H1 (cell line): ENCODE measurements around the gene RNF130. TPM values are rescaled to one million over a fixed set of nuclear protein-coding genes. Genes with fewer than 3 reads are reported as not detected.

Source experiments
- CTCF ChIA-PET: fragments of 300-600 bp; sonication (Branson Sonifier 250); formaldehyde crosslinking; loops from one replicate; lab custom pipeline; 2021; ENCODE audit not compliant: partially characterized antibody; lab: Charles Lee
- POLR2A ChIA-PET: fragments of 300-600 bp; sonication (Branson Sonifier 250); formaldehyde crosslinking; loops from one replicate; lab custom pipeline; 2021; ENCODE audit warnings: inconsistent platforms; ENCODE audit not compliant: partially characterized antibody; lab: Charles Lee
- DNase-seq, 2 experiments: peaks; one replicate each; pipeline versions ENCODE4 v3.0.0 to v3.0.0-alpha.2; 2010 to 2022; ENCODE audit warnings: low spot score in 2 of 2, low read depth in 1 of 2, mixed read lengths in 1 of 2
- FAIRE-seq: peaks from 2 replicates; lab custom pipeline; 2011; peaks lifted over from hg19 to GRCh38; lab: Jason Lieb, UNC
- H2AFZ ChIP-seq: 2 replicates; pipeline ENCODE4 v1.8.1; 2012; ENCODE audit warnings: low read length, inconsistent platforms
- H2AK5ac ChIP-seq: 2 replicates; pipeline ENCODE4 v1.6.1; 2013; ENCODE audit warnings: low read depth, low read length
- H2BK120ac ChIP-seq: replicated peaks from 2 replicates; pipeline ENCODE3; 2013; ENCODE audit warnings: low read depth, low read length, inconsistent platforms
- H2BK12ac ChIP-seq: 2 replicates; pipeline ENCODE4 v1.6.1; 2013; ENCODE audit warnings: low read depth, low read length
- H2BK15ac ChIP-seq: 2 replicates; pipeline ENCODE4 v1.6.1; 2013; ENCODE audit warnings: low read length
- H2BK20ac ChIP-seq: 2 replicates; pipeline ENCODE4 v1.6.1; 2013; ENCODE audit warnings: low read length
- H2BK5ac ChIP-seq: 2 replicates; pipeline ENCODE4 v1.6.1; 2013; ENCODE audit warnings: low read depth, low read length
- H3K14ac ChIP-seq: 2 replicates; pipeline ENCODE4 v1.6.1; 2013; ENCODE audit warnings: inconsistent platforms; ENCODE audit not compliant: insufficient read length
- H3K18ac ChIP-seq: 2 replicates; pipeline ENCODE4 v1.6.1; 2013; ENCODE audit warnings: low read length; ENCODE audit errors: extremely low read depth
- H3K23ac ChIP-seq: 2 replicates; pipeline ENCODE4 v1.6.1; 2013; ENCODE audit warnings: inconsistent platforms; ENCODE audit not compliant: insufficient read length
- H3K23me2 ChIP-seq: 2 replicates; pipeline ENCODE4 v1.6.1; 2013; ENCODE audit warnings: low read depth, low read length
- H3K27ac ChIP-seq: 2 replicates; pipeline ENCODE4 v1.6.1; 2011; ENCODE audit warnings: low read depth, low read length, inconsistent platforms
- H3K27me3 ChIP-seq, 4 experiments: replicated peaks in 1 of 4; 1 replicate in 1 of 4; 2 replicates in 3 of 4; pipeline versions ENCODE4 v1.6.1 to v1.8.1; 2011 to 2013; ENCODE audit warnings: low read length in 3 of 4, mild to moderate bottlenecking in 3 of 4, inconsistent platforms in 2 of 4, mixed read lengths in 2 of 4, moderate library complexity in 1 of 4; ENCODE audit not compliant: control insufficient read depth in 3 of 4, insufficient read depth in 3 of 4; ENCODE audit errors: extremely low read depth in 1 of 4
- H3K36me3 ChIP-seq, 4 experiments: 2 replicates each; pipeline versions ENCODE4 v1.6.1 to v1.8.1; 2011 to 2013; ENCODE audit warnings: mild to moderate bottlenecking in 4 of 4, low read length in 3 of 4, moderate library complexity in 2 of 4, control low read depth in 1 of 4, inconsistent platforms in 1 of 4; ENCODE audit not compliant: insufficient read depth in 4 of 4, control insufficient read depth in 2 of 4
- H3K4ac ChIP-seq: replicated peaks from 2 replicates; pipeline ENCODE3; 2013; ENCODE audit warnings: low read length, low read depth, mixed read lengths, inconsistent platforms; ENCODE audit not compliant: insufficient read length
- H3K4me1 ChIP-seq, 4 experiments: replicated peaks in 1 of 4; 1 replicate in 1 of 4; 2 replicates in 3 of 4; pipeline versions ENCODE4 v1.6.1 to v1.8.1; 2011 to 2013; ENCODE audit warnings: low read length in 3 of 4, inconsistent platforms in 2 of 4, mixed read lengths in 1 of 4; ENCODE audit not compliant: insufficient read depth in 4 of 4, control insufficient read depth in 3 of 4
- H3K4me2 ChIP-seq, 2 experiments: 2 replicates each; pipeline versions ENCODE4 v1.6.1 to v1.8.1; 2011 to 2013; ENCODE audit warnings: low read depth in 2 of 2, low read length in 2 of 2, control low read depth in 1 of 2, inconsistent platforms in 1 of 2, mild to moderate bottlenecking in 1 of 2; ENCODE audit not compliant: insufficient read depth in 1 of 2
- H3K4me3 ChIP-seq, 4 experiments: fragments of 200-600, 300-600 bp in 1 of 4; sonication (generic), shearing (Covaris generic), sonication (Bioruptor Twin) in 1 of 4; 2 replicates each; pipeline versions ENCODE4 v1.5.1 to v1.8.1; 2011 to 2016; ENCODE audit warnings: low read length in 4 of 4, low read depth in 3 of 4, control low read depth in 2 of 4, inconsistent platforms in 2 of 4, mild to moderate bottlenecking in 2 of 4, mixed read lengths in 1 of 4, moderate library complexity in 1 of 4; ENCODE audit not compliant: insufficient read depth in 2 of 4; ENCODE audit errors: extremely low read depth in 1 of 4
- H3K56ac ChIP-seq: replicated peaks from 2 replicates; pipeline ENCODE3; 2013; ENCODE audit warnings: low read depth, mild to moderate bottlenecking, mixed read lengths, low read length, inconsistent platforms; ENCODE audit not compliant: insufficient read length
- H3K79me1 ChIP-seq: 2 replicates; pipeline ENCODE4 v1.6.1; 2013; ENCODE audit warnings: low read depth, low read length, control low read depth
- H3K79me2 ChIP-seq, 2 experiments: 2 replicates each; pipeline versions ENCODE4 v1.6.1 to v1.8.1; 2012 to 2013; ENCODE audit warnings: low read length in 2 of 2, mild to moderate bottlenecking in 2 of 2, inconsistent platforms in 1 of 2; ENCODE audit not compliant: insufficient read depth in 2 of 2, control insufficient read depth in 1 of 2
- H3K9ac ChIP-seq, 4 experiments: replicated peaks in 1 of 4; 1 replicate in 1 of 4; 2 replicates in 3 of 4; pipeline versions ENCODE4 v1.6.1 to v1.8.1; 2011 to 2013; ENCODE audit warnings: low read depth in 3 of 4, low read length in 3 of 4, control low read depth in 2 of 4, mild to moderate bottlenecking in 2 of 4, moderate library complexity in 2 of 4, inconsistent platforms in 1 of 4; ENCODE audit errors: extremely low read depth in 1 of 4
- H3K9me3 ChIP-seq, 2 experiments: 2 replicates each; pipeline versions ENCODE4 v1.6.1 to v1.8.1; 2012 to 2013; ENCODE audit warnings: mild to moderate bottlenecking in 2 of 2, moderate library complexity in 2 of 2, control low read depth in 1 of 2, inconsistent platforms in 1 of 2, low read depth in 1 of 2, low read length in 1 of 2, mixed read lengths in 1 of 2; ENCODE audit not compliant: insufficient read depth in 2 of 2
- H4K20me1 ChIP-seq, 2 experiments: replicated peaks in 1 of 2; 2 replicates each; pipeline versions ENCODE3 to v1.8.1; 2011 to 2013; ENCODE audit warnings: inconsistent platforms in 2 of 2, low read length in 2 of 2, mild to moderate bottlenecking in 1 of 2; ENCODE audit not compliant: insufficient read depth in 2 of 2, control insufficient read depth in 1 of 2
- H4K5ac ChIP-seq: 2 replicates; pipeline ENCODE4 v1.6.1; 2013; ENCODE audit warnings: low read length, low read depth, mixed read lengths, inconsistent platforms; ENCODE audit not compliant: insufficient read length
- H4K8ac ChIP-seq: 2 replicates; pipeline ENCODE4 v1.8.0; 2013; ENCODE audit warnings: mild to moderate bottlenecking, moderate library complexity, low read length, inconsistent platforms; ENCODE audit not compliant: insufficient read depth; ENCODE audit errors: extremely low read depth
- H4K91ac ChIP-seq: replicated peaks from 2 replicates; pipeline ENCODE3; 2013; ENCODE audit warnings: low read length, mixed read lengths, inconsistent platforms; ENCODE audit not compliant: insufficient read length
- CBX8 ChIP-seq: fragments of 300-800, 300-1000 bp; sonication (generic); IDR thresholded peaks from 2 replicates; pipeline ENCODE4 v1.7.1; 2016; ENCODE audit warnings: low read depth, low read length, borderline replicate concordance
- EGR1 ChIP-seq: IDR thresholded peaks from 2 replicates; pipeline ENCODE4 v1.6.1; 2011; ENCODE audit warnings: low read depth, low read length, borderline replicate concordance
- GABPA ChIP-seq: IDR thresholded peaks from 2 replicates; pipeline ENCODE4 v1.6.1; 2011; ENCODE audit warnings: mild to moderate bottlenecking, low read length, moderate library complexity, borderline replicate concordance; ENCODE audit not compliant: insufficient read depth
- HDAC2 ChIP-seq, 2 experiments: fragments of 300-600 bp in 1 of 2; sonication (generic) in 1 of 2; IDR thresholded peaks; 2 replicates each; pipeline ENCODE4 v1.6.1; 2011 to 2012; ENCODE audit warnings: low read depth in 2 of 2, low read length in 2 of 2, mild to moderate bottlenecking in 2 of 2, moderate library complexity in 2 of 2, borderline replicate concordance in 1 of 2, inconsistent platforms in 1 of 2
- HDAC6 ChIP-seq: IDR thresholded peaks from one replicate; pipeline ENCODE4 v1.7.1; 2012; ENCODE audit warnings: low read depth, mild to moderate bottlenecking, inconsistent platforms, low read length, moderate library complexity
- POLR2AphosphoS5 ChIP-seq: IDR thresholded peaks from 2 replicates; pipeline ENCODE4 v1.6.1; 2011; ENCODE audit warnings: low read depth, low read length
- RFX5 ChIP-seq: IDR thresholded peaks from 2 replicates; pipeline ENCODE4 v1.6.1; 2011; ENCODE audit warnings: low read depth, low read length, improper control_type of control experiment, borderline replicate concordance
- RXRA ChIP-seq: IDR thresholded peaks from 2 replicates; pipeline ENCODE4 v1.6.1; 2011; ENCODE audit warnings: low read depth, mild to moderate bottlenecking, low read length, moderate library complexity; ENCODE audit not compliant: insufficient read depth
- SP1 ChIP-seq: IDR thresholded peaks from 2 replicates; pipeline ENCODE4 v1.6.1; 2011; ENCODE audit warnings: low read depth, low read length
- TEAD4 ChIP-seq: IDR thresholded peaks from 2 replicates; pipeline ENCODE4 v1.6.1; 2012; ENCODE audit warnings: low read depth, low read length, inconsistent platforms, mixed read lengths
- WGBS, 2 experiments: shearing (Covaris generic) in 1 of 2; methylation state at CpG; one replicate each; pipeline versions ENCODE4 v1.1.6 to v1.1.7; 2013 to 2015; ENCODE audit warnings: low lambda C conversion rate in 2 of 2, mixed read lengths in 2 of 2, inconsistent platforms in 1 of 2, low coverage in 1 of 2, missing lambda C conversion rate in 1 of 2; ENCODE audit not compliant: insufficient replicate concordance in 2 of 2, insufficient coverage in 1 of 2, insufficient read length in 1 of 2; ENCODE audit errors: extremely low coverage in 1 of 2, missing lambda C conversion rate in 1 of 2; 5-methylcytosine and 5-hydroxymethylcytosine counted together
- polyA plus RNA-seq, 7 experiments: library from polyadenylated mRNA; depleted of rRNA in 3 of 7; stranded (reverse) in 5 of 7; unstranded in 2 of 7; fragments of >200 nt in 5 of 7; fragments of 200-250 nt in 2 of 7; gene quantifications; 1 replicate in 5 of 7; 2 replicates in 1 of 7; 4 replicates in 1 of 7; pipeline versions ENCODE4 v1.2.1 to v1.2.3, GENCODE V29; 2011 to 2013; ENCODE audit warnings: missing spikeins in 2 of 7, mixed read lengths in 2 of 7
- total RNA-seq: library from RNA; stranded (reverse); fragmentation: NEBNext Ultra II Directional; extraction: Animal tissue kit (Norgen Biotek cat#: 25700); gene quantifications from 2 replicates; pipeline ENCODE4 v1.2.1, GENCODE V29; 2021

RNF130 gene
- total and polyA plus RNA-seq, 2 of the 8 experiments (the other 6 are each of a cell fraction or from before 2014, with no cell fraction given) = 65.1 to 70.0 TPM

- Histone ChIP-seq H3K4me3 (no peak overlapping the region), H3K56ac (no peak overlapping the region), H3K4ac (no peak overlapping the region), H3K4me2 (no peak overlapping the region), H3K27me3 (no peaks in the 10 kb centered on the region), H4K5ac (no peak overlapping the region), H2AK5ac (no peak overlapping the region), H3K4me1 (peaks cover 0 to 2% (median 0%) of the 10 kb centered on the region in 4 experiments; a peak in 1 of 7 replicates), H4K91ac (no peak overlapping the region), H3K23ac (no peak overlapping the region), H2BK20ac (no peak overlapping the region), H3K9ac (no peak overlapping the region), H3K79me1 (no peaks in the 10 kb centered on the region), H3K14ac (no peak overlapping the region), H2BK5ac (no peak overlapping the region), H3K27ac (no peak overlapping the region), H2BK120ac (no peak overlapping the region), H3K23me2 (no peaks in the 10 kb centered on the region), H3K36me3 (no peaks in the 10 kb centered on the region), H3K79me2 (no peaks in the 10 kb centered on the region), H2BK15ac (no peak overlapping the region), H4K20me1 (no peaks in the 10 kb centered on the region), H4K8ac (no peak overlapping the region), H2AFZ (no peak overlapping the region), H3K9me3 (no peaks in the 10 kb centered on the region), H3K18ac (no peak overlapping the region), H2BK12ac (no peak overlapping the region; the same call in 1 of the 2 replicates)
- WGBS, 2 experiments = 90% methylated on average over 6 of the region's 6 CpGs; no CpG with 5 or more reads in 1 of the 2 experiments
- ChIA-PET POLR2A (interaction anchor here (0.9 kb wide), 1 partner anchor 99 kb away, joined by 3 read pairs; no protein-coding TSS in a partner anchor), CTCF (interaction anchor here (0.6 to 1.4 kb wide), 4 partner anchors 15 to 1233 kb away, joined by 3 to 7 read pairs (median 4); partner anchors contain the start of gene TBC1D9B)
- no peak for FAIRE-seq
- DNase-seq = no peak
- no peak for TF ChIP-seq HDAC6
- TF ChIP-seq POLR2AphosphoS5 = no peak
- no peak for TF ChIP-seq HDAC2 (IDR thresholded peaks at IDR 0.05; ENCODE audit: borderline replicate concordance in 1 of 2, low read depth in 2 of 2, low read length in 2 of 2)
- TF ChIP-seq EGR1 = no peak
- no peak for TF ChIP-seq RXRA
- no peak for TF ChIP-seq RFX5
- no peak for TF ChIP-seq TEAD4
- TF ChIP-seq SP1 = no peak
- no peak for TF ChIP-seq GABPA
- no peak for TF ChIP-seq CBX8
Measured at GRCh38 chr5:179923436-179923835, 148.1 kb downstream of the RNF130 start.
